HG02943 (cell line): Measurements from ENCODE around the gene LRP1B.
"Not testable (repeated sequence)": the region's sequence is repeated elsewhere in the genome, so short reads cannot be mapped to it uniquely, and the experiment has no call there.

Experiments
- ATAC-seq: cut with Tn5 transposase; IDR thresholded peaks from one replicate; pipeline ENCODE4 v1.9.1; 2021; ENCODE audit warnings: mild to moderate bottlenecking, low read depth, moderate library complexity; ENCODE audit not compliant: unreplicated experiment

LRP1B gene

GRCh38 chr2:141207036-141207385 is 923.8 kb downstream of the LRP1B start:
- ATAC-seq = no peak

- ATAC-seq = no peak
Observed at GRCh38 chr2:141201016-141201565, 929.7 kb downstream of the LRP1B start.

GRCh38 chr2:141200191-141200590 is 930.6 kb downstream of the LRP1B start:
- no peak for ATAC-seq

DNA sequence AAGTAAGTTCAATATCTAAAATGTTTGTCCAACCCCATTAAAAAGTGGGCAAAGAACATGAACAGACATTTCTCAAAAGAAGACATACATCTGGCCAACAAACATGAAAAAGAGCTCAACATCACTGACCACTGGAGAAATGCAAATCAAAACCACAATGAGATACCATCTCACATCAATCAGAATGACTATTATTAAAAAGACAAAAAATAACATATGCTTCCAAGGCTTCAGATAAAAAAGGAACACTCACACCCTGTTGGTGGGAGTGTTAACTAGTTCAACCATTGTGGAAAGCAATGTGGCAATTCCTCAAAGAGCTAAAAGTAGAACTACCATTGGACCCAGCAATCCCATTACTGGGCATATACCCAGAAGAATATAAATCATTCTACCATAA is 931.1 kb downstream of the LRP1B start:
- no peak for ATAC-seq

- no peak for ATAC-seq
Observed at GRCh38 chr2:141195087-141195486, 935.7 kb downstream of the LRP1B start.

- ATAC-seq = no peak
Observed at GRCh38 chr2:141187075-141187439, 943.8 kb downstream of the LRP1B start.

DNA sequence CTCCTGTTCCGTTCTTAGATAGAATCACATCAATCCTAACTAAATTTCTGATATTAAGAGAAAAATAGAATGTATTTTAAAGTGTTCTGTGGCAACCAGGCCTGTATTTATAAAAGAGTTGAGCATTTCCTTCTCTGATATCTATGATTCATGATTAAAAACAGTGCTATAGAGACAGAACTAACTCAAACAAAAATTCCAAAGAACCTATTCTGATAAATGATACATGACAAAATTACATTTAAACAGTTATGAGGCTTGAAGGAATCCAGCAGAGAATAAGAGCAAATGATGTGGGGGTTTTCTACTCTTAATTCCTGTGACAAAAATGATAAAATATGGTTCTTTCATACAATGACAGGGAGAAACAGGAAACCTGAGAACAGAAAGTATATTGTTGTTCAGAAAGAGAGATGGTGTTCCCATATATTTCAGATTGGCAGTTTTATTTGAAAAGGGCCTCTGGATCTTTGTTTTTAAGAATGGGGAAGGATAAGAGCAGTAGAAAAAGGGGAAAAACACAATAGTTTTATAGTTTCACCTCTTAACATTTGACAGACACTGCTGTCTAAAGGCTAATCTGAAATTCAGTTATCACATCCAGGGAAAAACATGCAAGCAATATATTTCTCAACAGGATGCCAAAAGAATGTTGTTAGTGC is 944.3 kb downstream of the LRP1B start:
- ATAC-seq = no peak

DNA sequence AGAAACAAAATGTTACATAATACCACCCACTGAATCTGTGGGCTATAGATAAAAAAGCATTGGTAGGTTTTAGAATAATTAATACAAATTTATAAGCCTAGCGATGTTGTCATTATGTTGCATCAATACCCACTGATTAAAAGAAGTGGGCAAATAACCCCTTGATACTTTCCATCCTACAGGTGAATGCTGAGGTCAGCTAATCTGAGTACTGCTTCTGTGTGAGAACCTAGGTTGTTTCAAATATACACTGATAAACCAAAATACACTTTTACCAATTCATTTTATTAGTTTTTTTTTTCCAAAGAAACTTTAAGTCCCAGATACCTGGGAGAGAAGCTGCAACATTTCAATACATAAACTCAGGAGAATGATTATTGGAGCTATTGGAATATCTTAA is 948.6 kb downstream of the LRP1B start:
- ATAC-seq = no peak

DNA sequence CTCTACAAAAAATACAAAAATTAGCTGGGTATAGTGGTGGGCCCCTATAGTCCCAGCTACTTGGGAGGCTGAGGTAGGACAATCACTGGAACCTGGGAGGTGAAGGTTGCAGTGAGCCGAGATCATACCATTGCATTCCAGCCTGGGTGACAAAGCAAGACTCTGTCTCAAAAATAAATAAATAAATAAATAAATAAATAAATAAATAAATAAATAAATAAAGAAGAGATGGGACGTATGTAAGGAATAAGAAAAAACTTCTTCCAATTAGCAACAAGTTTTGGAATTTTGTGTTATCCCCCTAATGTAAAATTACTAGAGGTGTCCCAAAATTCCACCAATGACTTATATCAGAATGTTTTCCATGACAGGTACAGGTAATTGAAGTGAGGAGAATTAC is 961.7 kb downstream of the LRP1B start:
- not testable (repeated sequence) for ATAC-seq

DNA sequence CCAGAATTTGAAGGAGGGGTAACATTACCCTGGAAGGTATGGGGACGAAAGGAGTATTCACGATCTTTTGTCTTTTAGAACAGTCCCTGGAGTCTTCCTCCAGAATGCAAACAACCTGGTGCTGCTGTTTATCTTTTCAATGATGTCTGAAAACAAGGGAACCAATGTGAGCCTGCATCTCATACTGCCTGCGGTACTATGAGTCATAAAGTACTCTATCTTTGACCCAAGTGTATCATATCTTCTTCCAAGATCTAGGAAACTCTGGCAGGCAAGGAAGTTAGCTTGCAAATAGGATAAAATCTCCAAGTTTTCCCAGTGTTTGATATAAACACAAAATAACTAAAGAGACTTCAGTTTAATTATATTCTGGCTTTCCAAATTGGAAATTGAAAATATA is 968.5 kb downstream of the LRP1B start:
- no peak for ATAC-seq

DNA sequence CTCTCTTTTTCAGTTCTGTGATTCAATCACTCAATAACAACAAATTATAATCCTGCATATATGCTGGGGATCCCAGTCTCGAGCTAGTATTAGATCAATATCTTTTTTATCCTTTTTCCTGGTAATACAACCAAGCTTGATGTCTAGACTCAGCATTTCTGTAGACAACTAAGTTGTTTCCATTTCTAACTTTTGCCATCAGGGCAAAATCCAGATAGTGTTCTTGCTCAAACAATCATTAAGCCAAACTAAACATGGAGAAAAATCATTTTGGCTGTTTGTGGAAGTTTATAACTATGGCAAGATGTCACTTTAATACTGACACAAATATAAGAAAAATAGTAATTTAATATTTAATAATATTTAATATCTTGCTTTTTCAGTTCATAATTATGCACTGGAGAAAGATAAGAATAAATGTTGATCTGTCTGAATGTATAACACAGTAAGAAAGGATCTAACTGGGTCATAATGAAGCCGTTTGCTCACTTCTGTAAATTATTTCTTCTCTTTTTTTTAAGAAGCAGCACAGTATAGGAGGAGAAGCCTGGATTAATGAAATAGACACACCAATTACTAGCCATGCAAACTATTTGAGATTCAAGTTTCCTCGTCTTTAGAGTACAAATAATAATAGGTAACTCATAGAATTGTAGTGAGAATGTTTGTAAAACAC is 979.1 kb downstream of the LRP1B start:
- ATAC-seq = no peak

- no peak for ATAC-seq
Observed at GRCh38 chr2:141142025-141142424, 988.8 kb downstream of the LRP1B start.

- no peak for ATAC-seq
Observed at GRCh38 chr2:141137122-141137693, 993.6 kb downstream of the LRP1B start.

DNA sequence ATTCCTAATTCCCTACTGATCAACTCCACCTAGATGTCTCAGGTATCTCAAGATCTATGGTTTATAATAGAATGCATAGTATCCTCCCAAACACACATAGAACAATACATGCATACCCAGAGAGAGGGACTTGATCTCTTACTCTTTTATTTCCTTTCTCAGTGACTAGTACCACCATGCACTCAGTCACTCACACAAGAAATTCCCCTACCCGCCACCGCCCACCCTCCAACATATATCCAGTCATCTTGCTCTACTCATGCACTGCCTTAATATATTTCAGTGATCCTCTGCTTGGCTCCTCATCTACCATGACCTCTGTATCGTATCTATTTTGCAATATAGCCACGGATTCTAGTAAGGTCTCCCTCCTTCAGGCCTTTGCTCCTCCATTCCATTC is 996.9 kb downstream of the LRP1B start:
- ATAC-seq = no peak

DNA sequence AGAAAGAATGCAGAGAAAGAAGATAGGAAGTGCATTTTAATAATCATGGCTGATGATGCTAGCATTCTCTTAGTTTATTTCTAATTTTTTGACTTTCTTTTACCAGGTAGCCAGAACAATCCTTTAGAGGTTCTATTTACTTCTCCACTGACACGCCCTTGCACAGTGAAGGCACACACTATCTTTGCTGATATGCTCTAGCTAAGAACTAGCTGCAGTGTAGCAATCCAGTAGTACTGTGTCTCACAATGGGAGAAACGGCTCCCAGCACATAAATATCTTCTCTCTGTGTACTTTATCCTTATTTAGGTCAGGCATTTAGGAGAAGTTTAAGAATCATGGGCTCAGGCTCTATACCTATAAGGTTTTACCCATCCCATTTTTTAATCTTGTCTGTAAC is 1005.4 kb downstream of the LRP1B start:
- ATAC-seq = no peak

- no peak for ATAC-seq
Observed at GRCh38 chr2:141118836-141119235, 1012.0 kb downstream of the LRP1B start.

- ATAC-seq = no peak
Observed at GRCh38 chr2:141113301-141113700, 1017.5 kb downstream of the LRP1B start.

DNA sequence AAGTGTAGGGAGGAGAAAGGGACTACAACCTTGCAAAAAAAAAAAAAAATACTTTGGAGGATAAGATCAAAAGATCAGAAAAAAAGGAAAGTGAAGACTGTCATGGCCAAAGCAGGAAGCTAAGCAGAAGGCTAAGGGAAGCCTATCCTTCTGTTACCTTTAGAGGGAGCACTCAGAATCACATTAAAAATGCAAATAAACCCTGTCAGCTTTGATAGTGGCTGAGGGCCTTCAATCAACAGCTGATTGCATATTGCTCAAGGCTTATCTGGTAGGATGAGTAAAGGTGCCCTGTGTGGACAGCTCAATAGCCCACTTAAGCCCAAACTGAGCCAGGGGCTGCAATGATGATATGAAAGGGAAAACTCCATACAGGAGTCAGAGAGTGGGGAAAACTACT is 1021.2 kb downstream of the LRP1B start:
- no peak for ATAC-seq

DNA sequence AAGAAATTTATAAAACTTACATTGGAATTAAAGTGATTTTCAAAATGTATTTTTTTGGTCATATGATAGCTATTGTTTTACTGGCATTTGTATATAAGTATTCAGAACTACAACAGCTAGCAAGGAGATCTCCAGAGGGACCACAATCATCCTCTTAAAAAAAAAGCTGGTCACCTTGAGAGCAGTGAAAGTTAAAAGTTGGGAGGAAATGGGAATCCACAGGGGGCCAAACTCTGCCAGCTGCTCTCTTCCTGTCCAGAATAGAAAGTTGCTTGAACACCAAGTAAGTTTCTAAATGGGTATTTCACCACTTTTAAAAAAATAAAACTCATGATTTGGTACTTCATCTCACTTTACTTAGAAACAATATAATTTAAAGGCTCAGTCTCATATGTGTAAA is 1025.1 kb downstream of the LRP1B start:
- no peak for ATAC-seq

DNA sequence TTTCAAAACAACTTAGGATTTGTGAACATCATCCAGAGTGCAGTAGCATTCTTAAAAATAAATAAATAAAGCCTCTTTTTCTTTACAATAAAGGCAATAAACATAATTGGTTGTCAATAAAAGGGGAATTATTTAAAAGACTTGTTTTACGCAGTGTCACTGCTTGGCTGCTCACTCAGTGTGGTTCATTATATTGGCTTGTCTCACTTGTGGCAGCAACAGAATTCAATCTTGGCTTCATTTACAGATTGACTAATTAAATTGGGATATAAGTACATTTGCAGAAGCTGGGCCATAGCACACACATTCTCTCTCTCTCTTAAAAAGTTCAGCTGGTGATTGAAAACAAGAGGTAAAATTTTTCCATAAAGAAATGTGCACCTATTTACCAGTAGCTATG is 1027.6 kb downstream of the LRP1B start:
- no peak for ATAC-seq

DNA sequence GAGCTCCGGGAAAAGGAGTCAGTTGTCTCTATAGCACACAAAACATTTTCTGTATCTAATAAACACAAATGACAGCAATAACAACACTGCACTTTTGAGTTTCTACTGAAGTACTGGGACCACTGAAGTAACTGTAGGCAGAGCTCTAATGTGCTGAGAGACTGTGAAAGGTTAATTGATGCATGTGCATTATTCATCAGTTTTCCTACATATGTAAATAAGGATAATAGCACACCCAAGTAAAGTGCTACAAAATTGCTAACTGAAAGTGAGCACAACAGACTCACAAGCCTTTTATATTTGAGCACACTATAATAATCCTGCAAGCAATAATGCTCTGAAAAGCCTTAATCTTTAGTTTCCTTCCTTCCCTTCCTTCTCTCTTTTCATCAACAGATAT is 1051.6 kb downstream of the LRP1B start:
- ATAC-seq = no peak

- no peak for ATAC-seq
Observed at GRCh38 chr2:141075753-141076152, 1055.1 kb downstream of the LRP1B start.
